Superior temporal gyrus (tissue), 1 donor: ENCODE results near the gene CCDC88B.
"Not testable (repeated sequence)": the region's sequence is repeated elsewhere in the genome, so short reads cannot be mapped to it uniquely, and the experiment has no call there.

Experiments used
- DNase-seq: peaks from one replicate; pipeline ENCODE4 v3.0.0-alpha.2; 2016; ENCODE audit errors: extremely low spot score

The CCDC88B gene

DNA sequence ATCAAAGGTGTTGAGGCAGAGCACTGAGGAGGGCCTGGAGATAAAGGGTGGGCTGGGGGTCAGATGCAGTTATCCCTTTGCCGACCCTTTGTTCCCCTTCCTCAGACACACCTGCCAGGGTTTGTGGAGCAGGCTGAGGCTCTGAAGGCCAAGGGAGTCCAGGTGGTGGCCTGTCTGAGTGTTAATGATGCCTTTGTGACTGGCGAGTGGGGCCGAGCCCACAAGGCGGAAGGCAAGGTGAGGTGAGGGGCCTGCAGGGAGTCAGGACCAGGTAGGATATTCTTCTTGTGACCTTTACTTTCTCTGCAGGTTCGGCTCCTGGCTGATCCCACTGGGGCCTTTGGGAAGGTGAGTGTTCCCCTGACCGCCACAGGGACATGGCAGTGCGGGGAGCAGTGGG lies 19.4 kb upstream of the CCDC88B start:
- no peak for DNase-seq

GRCh38 chr11:64321026-64321425 lies 19.0 kb upstream of the CCDC88B start:
- DNase-seq = no peak

GRCh38 chr11:64321533-64321932 lies 18.5 kb upstream of the CCDC88B start:
- no peak for DNase-seq

GRCh38 chr11:64322925-64323260 lies 17.1 kb upstream of the CCDC88B start:
- no peak for DNase-seq

- no peak for DNase-seq
Observed at GRCh38 chr11:64323373-64323772, 16.6 kb upstream of the CCDC88B start.

GRCh38 chr11:64323984-64324383 lies 16.0 kb upstream of the CCDC88B start:
- DNase-seq = not testable (repeated sequence)

DNA sequence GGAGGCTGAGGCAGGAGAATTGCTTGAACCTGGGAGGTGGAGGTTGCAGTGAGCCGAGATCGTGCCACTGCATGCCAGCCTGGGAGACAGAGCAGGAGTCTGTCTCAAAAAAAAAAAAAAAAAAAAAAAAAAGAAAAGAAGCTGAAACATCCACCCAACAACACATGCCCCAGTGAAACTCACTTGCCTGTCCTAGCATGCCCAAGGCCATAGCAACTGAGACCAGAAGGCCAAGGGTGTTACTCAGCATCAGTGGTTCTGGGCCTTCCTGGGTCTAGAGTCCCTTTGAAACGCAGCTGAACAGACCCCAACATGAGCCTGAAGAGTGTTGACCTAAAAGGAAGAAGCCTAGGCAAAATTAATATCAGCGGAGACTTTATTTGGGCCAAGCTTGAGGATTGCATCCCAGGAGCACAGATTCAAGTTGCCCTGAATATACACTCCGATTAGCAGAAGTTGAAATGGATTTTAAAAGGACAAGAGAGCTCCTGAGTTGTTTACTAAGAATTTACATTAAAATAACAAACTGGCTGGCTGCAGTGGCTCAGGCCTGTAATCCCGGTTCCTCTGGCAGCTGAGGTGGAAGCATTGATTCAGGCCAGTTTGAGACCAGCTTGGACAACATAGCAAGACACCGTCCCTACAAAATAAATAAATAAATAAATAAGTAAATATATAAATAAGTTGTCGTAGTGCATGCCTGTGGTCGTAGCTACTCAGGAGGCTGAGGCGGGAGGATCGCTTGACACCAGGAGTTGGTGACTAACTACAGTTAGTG lies 15.1 kb upstream of the CCDC88B start:
- no peak for DNase-seq

DNA sequence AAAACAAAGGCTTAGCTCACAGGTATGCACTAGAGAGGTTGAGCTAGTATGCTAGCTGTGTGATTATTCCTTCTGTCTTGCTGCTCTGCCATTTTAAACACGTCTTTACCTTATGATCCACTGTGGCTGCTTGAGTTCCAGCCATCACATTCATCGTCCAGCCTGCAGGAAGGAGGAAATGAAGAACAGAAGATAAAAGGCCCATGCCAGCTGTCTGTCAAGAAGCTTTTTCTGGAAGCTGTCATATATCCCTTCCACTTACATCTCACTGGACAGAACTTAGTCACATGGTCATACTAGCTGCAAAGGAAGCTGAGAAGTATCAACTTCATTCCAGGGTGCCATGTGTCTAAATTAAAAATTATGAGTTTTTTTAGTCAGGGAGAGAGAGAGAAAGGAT lies 12.6 kb upstream of the CCDC88B start:
- DNase-seq = no peak

DNA sequence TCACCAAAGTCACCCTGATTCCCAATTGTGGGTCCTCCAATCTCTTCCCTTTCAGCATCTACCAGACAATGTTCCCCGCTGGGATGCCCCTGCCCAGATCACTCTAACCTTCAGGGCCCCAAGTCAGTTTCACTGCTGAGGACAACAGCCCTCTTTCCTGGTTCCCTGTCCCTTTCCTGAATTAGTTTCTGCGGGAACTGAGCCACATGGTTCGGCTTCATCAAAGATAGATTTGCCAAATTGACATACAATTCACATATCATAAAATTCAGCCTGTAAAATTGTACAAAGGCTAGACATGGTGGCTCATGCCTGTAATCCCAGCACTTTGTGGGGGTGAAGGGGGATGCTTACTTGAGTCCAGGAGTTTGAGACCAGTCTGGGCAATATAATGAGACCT lies 12.0 kb upstream of the CCDC88B start:
- DNase-seq = no peak

GRCh38 chr11:64330888-64331287 lies 9.1 kb upstream of the CCDC88B start:
- DNase-seq = no peak

GRCh38 chr11:64331569-64332371 lies 8.2 kb upstream of the CCDC88B start:
- no peak for DNase-seq

DNA sequence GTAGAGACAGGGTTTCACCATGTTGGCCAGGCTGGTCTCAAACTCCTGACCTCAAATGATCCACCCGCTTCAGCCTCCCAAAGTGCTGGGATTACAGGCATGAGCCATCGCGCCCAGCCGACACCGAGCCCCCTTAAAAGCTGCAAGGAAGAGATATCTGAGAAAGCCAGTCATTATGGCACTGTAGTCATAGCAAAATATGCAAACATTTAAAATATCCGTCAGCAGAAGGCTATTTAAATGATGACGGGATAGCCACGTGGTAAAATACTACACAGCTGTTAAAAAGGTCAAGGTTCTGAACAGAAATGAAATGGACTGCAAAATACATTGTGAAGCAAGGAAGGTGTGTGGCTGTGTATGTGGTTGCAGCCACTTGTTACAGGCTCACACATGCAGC lies 6.4 kb upstream of the CCDC88B start:
- no peak for DNase-seq

DNA sequence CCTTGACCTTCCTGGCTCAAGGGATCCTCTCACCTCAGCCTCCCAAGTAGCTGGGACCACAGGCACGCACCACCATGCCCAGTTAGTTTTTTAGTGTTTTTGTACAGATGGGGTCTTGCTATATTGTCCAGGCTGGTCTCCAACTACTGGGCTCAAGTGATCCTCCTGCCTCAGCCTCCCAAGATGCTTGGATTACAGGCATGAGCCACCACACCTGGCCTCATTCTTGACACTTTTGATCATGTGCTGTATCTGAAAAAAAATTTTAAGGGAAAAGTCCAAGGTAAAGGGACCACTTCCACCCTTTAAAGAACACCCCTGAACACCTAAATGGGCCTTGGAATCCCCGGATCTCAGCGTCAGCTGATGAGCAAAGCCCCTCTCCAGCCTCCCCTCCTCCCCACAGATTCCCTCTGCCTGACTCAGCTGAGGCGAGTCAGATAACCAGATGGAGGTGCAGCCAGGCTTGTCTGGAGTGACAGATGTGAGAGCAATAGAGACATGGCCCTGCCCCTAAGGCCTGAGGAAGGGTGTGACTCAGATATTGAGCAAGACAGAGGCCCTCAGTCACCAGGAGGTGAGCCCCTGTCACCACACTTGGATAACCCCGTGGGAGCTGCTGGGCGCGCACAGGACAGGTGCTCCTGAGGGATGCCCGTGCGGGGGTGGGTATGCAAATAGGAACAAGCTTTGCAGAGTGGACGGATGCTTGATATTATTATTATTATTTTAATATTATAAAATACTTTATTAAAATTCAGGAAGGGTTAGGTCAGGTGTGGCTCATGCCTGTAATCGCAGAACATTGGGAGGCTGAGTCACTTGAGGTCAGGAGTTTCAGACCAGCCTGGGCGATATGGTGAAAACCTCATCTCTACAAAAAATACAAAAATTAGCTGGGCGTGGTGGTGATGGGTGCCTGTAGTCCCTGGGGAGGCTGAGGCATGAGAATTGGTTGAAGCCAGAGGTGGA lies 5.0 kb upstream of the CCDC88B start:
- DNase-seq = no peak

DNA sequence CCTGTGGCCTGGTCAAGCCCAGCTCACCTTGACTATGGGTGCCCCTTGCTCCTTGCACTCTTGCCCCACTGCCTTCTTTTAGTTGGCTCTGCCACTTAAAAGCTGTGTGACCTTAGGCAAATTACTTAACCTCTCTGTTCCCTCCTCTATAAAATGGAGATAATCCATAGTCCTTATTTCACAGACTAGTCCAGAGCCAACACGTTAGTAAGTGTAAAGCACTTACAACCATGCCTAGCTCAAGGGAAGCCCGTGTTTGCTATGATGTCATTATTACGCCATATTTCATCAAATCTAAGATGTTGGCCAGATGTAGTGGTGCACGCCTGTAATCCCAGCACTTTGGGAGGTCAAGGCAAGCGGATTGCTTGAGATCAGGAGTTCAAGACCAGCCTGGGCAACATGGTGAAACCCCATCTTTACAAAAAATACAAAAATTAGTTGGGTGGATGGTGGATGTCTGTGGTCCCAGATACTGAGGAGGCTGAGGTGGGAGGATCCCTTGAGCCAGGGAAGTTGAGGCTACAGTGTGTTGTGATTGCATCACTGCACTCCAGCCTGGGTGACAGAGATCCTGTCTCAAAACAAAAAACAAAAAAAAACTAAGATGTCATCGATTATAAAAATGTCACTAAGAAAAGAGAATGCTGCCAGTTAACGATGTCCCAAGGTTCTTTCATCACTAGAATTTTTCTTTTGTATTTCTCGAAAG lies 2.3 kb upstream of the CCDC88B start:
- DNase-seq = no peak

- no peak for DNase-seq
Observed at GRCh38 chr11:64338716-64339115, 1.3 kb upstream of the CCDC88B start.

DNA sequence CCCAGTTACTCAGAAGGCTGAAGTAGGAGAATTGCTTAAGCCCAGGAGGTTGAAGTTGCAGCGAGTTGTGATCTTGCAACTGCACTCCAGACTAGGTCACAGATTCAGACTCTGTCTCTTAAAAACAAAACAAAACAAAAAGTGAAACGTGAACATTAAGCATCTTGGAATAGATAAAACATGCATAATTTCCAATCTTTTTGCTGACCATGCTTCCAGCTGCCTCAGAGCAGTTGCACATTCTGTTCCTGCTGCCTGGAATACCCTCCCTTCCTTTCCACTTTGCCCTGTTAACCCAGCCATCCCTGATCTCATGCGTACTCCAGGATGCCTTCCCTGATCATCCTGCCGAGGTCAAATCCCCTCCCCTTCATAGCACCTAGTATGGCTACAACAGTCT lies 718 bp upstream of the CCDC88B start:
- DNase-seq = no peak

GRCh38 chr11:64340671-64341335 lies 799 bp downstream of the CCDC88B start:
- DNase-seq = no peak

- no peak for DNase-seq
Observed at GRCh38 chr11:64341429-64341828, 1.4 kb downstream of the CCDC88B start.

- DNase-seq = peak; percentile 27
Observed at GRCh38 chr11:64341851-64342791, 2.1 kb downstream of the CCDC88B start.
